ENCODE results near the gene ZCCHC24. TPM values are rescaled to one million over a fixed set of nuclear protein-coding genes. Genes with fewer than 3 reads are reported as not detected.

Gene ZCCHC24
- total RNA-seq, 1 donor from 2014 or later = 31.8 TPM

DNA sequence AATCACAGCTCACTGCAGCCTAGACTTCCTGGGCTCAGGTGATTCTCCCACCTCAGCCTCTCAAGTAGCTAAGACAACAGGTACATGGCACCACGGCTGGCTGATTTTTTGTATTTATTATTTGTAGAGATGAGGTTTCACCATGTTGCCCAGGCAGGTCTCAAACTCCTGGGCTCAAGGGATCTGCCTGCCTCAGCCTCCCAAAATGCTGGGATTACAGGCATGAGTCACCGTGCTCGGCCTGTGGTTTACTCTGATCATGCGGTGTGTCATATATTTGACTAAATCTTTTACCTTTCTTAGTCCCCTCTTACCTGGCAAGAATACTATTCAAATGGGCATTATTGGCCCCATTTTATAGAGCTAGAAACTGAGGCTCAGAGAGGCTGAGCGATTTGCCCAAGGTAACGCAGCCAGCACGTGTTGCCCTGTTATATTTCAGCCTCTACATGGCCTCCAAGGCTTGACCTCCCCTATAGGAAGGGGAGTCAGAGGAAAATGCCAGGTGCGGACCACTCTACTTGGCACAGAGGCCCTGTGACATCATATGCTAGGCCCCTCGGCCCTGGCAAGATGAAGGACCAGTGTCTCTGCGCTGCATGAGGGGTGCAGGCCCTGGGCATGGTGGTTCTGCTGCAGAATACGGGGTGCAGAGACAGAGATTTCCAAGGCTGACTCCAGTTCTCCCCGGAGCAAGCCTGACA is 8.2 kb downstream of the ZCCHC24 start:
- Mint-ChIP-seq H3K36me3 (no peaks in the 10 kb centered on the region), H3K27me3 (ENCODE audit: low read depth) (no peaks in the 10 kb centered on the region), H3K4me1 (peaks cover 48% of the 10 kb centered on the region), H3K9me3 (no peaks in the 10 kb centered on the region), H3K4me3 (no peak overlapping the region), H3K27ac (no peak overlapping the region)
- DNase-seq (ENCODE audit: low spot score in 2 of 2, unreplicated experiment in 2 of 2) = no peak
- TF ChIP-seq, protein P1, sequence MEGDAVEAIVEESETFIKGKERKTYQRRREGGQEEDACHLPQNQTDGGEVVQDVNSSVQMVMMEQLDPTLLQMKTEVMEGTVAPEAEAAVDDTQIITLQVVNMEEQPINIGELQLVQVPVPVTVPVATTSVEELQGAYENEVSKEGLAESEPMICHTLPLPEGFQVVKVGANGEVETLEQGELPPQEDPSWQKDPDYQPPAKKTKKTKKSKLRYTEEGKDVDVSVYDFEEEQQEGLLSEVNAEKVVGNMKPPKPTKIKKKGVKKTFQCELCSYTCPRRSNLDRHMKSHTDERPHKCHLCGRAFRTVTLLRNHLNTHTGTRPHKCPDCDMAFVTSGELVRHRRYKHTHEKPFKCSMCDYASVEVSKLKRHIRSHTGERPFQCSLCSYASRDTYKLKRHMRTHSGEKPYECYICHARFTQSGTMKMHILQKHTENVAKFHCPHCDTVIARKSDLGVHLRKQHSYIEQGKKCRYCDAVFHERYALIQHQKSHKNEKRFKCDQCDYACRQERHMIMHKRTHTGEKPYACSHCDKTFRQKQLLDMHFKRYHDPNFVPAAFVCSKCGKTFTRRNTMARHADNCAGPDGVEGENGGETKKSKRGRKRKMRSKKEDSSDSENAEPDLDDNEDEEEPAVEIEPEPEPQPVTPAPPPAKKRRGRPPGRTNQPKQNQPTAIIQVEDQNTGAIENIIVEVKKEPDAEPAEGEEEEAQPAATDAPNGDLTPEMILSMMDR (IDR thresholded peaks at IDR 0.05; ENCODE audit: unreplicated experiment) = no peak

DNA sequence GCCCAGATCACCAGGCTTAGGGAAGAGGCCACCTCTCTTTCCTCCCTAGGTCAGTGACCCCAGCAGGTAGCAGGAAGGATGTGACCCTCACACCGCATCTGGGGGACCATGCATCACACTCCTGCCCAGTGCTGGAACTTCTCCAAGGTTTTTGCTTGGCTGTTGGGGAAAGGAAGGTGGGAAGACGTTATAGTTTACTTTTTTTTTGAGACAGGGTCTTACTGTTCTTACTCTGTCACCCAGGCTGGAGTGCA is 8.6 kb downstream of the ZCCHC24 start:
- Mint-ChIP-seq H3K36me3 (no peaks in the 10 kb centered on the region), H3K4me1 (peaks cover 52% of the 10 kb centered on the region), H3K27ac (peak overlapping the region; percentile 47), H3K9me3 (no peaks in the 10 kb centered on the region), H3K27me3 (ENCODE audit: low read depth) (no peaks in the 10 kb centered on the region), H3K4me3 (no peak overlapping the region)
- DNase-seq (ENCODE audit: low spot score in 2 of 2, unreplicated experiment in 2 of 2) = no peak
- TF ChIP-seq, protein P1 (IDR thresholded peaks at IDR 0.05; ENCODE audit: unreplicated experiment) = no peak

- peaks cover 54% of the 10 kb centered on the region for H3K4me1 Mint-ChIP-seq
- H3K9me3 Mint-ChIP-seq = no peaks in the 10 kb centered on the region
- TF ChIP-seq, protein P1 (IDR thresholded peaks at IDR 0.05; ENCODE audit: unreplicated experiment) = no peak
- H3K27me3 Mint-ChIP-seq (ENCODE audit: low read depth) = no peaks in the 10 kb centered on the region
- no peak overlapping the region for H3K4me3 Mint-ChIP-seq
- H3K27ac Mint-ChIP-seq = peak overlapping the region; percentile 75
- no peaks in the 10 kb centered on the region for H3K36me3 Mint-ChIP-seq
- DNase-seq (ENCODE audit: low spot score in 2 of 2, unreplicated experiment in 2 of 2) = no peak
Observed at GRCh38 chr10:79436066-79436849, 9.2 kb downstream of the ZCCHC24 start.

DNA sequence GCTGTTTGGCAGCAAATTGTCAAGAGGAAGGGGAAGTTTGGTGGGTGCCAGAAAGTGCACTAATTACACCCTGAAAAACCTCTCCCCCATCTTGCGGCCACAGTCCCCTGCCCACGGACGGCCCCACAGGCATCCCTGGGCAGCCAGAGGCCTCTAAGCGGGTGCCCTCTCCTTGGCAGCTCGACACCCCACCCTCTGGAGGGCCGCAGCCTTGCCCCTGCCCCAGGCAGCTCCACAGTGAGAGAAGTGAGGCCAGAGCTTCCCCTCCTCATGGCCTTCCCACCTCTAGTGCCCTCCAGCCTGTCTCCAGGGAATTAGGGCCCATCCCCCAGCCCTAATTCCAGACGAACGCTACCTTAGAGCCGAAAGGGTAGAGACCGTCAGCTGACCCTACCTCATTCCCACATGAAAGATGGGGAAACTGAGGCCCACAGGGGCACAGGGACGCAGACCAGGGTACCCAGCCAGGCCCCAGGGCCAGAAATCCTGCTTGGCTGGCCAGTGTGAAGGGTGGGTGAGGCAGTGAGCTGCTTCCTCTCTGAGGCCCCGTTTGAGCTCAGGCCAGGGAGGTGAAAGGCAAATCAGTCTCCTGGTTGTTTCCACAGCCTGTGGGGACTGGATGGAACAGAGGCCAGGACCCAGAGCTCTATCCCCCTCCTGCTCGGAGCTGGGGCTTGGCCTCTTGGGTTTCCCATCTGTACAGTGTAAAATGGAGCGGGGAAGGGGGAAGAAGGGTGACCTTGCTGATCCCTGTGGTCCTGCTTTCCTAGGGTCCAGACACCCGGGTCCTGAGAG is 10.0 kb downstream of the ZCCHC24 start:
- no peaks in the 10 kb centered on the region for H3K27me3 Mint-ChIP-seq (ENCODE audit: low read depth)
- DNase-seq (ENCODE audit: low spot score in 2 of 2, unreplicated experiment in 2 of 2) = no peak
- no peaks in the 10 kb centered on the region for H3K36me3 Mint-ChIP-seq
- peak overlapping the region; percentile 75 for H3K27ac Mint-ChIP-seq
- H3K4me3 Mint-ChIP-seq = no peak overlapping the region
- H3K9me3 Mint-ChIP-seq = no peaks in the 10 kb centered on the region
- TF ChIP-seq, protein P1 (IDR thresholded peaks at IDR 0.05; ENCODE audit: unreplicated experiment) = no peak
- H3K4me1 Mint-ChIP-seq = peaks cover 48% of the 10 kb centered on the region

DNA sequence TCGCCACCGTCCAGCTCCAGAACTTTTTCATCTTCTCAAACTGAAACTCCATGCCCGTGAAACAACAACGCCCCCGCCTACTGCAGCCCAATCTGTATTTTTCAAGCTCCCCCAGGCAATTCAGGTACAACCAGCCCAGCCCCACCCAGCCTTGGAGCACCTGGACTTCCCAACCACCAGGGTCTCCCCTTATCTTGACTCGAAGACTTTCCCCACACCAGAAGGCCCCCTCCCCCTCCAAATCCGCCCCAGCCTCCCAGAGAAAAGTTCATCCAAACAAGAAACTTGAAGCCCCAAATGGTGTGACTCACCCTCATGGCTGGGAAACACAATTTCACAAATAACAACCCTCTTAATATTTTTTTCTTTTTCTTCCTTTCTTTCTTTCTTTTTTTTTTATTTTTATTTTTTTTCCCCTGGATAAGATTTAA is 10.6 kb downstream of the ZCCHC24 start:
- Mint-ChIP-seq H3K4me3 (no peak overlapping the region), H3K9me3 (no peaks in the 10 kb centered on the region), H3K4me1 (peaks cover 48% of the 10 kb centered on the region), H3K27ac (peak overlapping the region; percentile 86), H3K36me3 (no peaks in the 10 kb centered on the region), H3K27me3 (ENCODE audit: low read depth) (no peaks in the 10 kb centered on the region)
- no peak for DNase-seq (ENCODE audit: low spot score in 2 of 2, unreplicated experiment in 2 of 2)
- TF ChIP-seq, protein P1 (IDR thresholded peaks at IDR 0.05; ENCODE audit: unreplicated experiment) = no peak
